ENCODE measurements around the gene SORL1-AS1.

The SORL1-AS1 gene

GRCh38 chr11:121456151-121456550 lies 3.4 kb upstream of the SORL1-AS1 start:
- Histone ChIP-seq H3K4me3 (ENCODE audit: severe bottlenecking) (no peak overlapping the region), H3K36me3 (ENCODE audit: low read depth) (no peaks in the 10 kb centered on the region), H3K27me3 (ENCODE audit: insufficient read depth, poor library complexity, severe bottlenecking) (no peaks in the 10 kb centered on the region), H3K4me1 (ENCODE audit: insufficient read depth, poor library complexity, severe bottlenecking) (peaks cover 5% of the 10 kb centered on the region), H3K27ac (ENCODE audit: poor library complexity, severe bottlenecking) (no peak overlapping the region), H3K9me3 (ENCODE audit: severe bottlenecking) (no peaks in the 10 kb centered on the region)
- no peak for DNase-seq (ENCODE audit: low spot score)
- ATAC-seq (ENCODE audit: low read depth): no peak
- TF ChIP-seq, protein P1, sequence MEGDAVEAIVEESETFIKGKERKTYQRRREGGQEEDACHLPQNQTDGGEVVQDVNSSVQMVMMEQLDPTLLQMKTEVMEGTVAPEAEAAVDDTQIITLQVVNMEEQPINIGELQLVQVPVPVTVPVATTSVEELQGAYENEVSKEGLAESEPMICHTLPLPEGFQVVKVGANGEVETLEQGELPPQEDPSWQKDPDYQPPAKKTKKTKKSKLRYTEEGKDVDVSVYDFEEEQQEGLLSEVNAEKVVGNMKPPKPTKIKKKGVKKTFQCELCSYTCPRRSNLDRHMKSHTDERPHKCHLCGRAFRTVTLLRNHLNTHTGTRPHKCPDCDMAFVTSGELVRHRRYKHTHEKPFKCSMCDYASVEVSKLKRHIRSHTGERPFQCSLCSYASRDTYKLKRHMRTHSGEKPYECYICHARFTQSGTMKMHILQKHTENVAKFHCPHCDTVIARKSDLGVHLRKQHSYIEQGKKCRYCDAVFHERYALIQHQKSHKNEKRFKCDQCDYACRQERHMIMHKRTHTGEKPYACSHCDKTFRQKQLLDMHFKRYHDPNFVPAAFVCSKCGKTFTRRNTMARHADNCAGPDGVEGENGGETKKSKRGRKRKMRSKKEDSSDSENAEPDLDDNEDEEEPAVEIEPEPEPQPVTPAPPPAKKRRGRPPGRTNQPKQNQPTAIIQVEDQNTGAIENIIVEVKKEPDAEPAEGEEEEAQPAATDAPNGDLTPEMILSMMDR (IDR thresholded peaks at IDR 0.05; ENCODE audit: poor library complexity, severe bottlenecking): no peak

DNA sequence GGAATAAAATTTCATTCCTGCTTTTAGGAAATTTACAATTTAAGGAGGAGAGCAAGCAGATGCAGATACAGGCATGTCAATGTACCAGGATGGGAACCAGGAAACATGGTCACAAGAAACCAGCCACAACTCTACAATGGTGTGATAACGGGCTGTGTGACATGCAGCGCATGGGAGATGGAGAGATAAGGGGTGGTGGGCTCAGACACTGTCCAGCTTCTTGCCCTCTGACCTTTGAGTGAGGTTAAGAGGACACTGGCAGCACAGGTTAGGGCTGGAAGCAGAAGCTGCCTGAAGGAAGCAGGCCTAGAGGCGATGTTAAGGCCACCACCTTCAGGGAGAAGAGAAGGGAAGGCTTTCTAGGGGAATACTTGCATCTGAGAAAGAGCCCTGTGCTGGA lies 2.3 kb upstream of the SORL1-AS1 start:
- TF ChIP-seq, protein P1 (IDR thresholded peaks at IDR 0.05; ENCODE audit: poor library complexity, severe bottlenecking): no peak
- DNase-seq (ENCODE audit: low spot score): no peak
- H3K4me1 ChIP-seq (ENCODE audit: insufficient read depth, poor library complexity, severe bottlenecking): no peaks in the 10 kb centered on the region
- no peaks in the 10 kb centered on the region for H3K36me3 ChIP-seq (ENCODE audit: low read depth)
- no peak overlapping the region for H3K27ac ChIP-seq (ENCODE audit: poor library complexity, severe bottlenecking)
- ATAC-seq (ENCODE audit: low read depth): no peak
- H3K4me3 ChIP-seq (ENCODE audit: severe bottlenecking): no peak overlapping the region
- no peaks in the 10 kb centered on the region for H3K27me3 ChIP-seq (ENCODE audit: insufficient read depth, poor library complexity, severe bottlenecking)
- no peaks in the 10 kb centered on the region for H3K9me3 ChIP-seq (ENCODE audit: severe bottlenecking)

DNA sequence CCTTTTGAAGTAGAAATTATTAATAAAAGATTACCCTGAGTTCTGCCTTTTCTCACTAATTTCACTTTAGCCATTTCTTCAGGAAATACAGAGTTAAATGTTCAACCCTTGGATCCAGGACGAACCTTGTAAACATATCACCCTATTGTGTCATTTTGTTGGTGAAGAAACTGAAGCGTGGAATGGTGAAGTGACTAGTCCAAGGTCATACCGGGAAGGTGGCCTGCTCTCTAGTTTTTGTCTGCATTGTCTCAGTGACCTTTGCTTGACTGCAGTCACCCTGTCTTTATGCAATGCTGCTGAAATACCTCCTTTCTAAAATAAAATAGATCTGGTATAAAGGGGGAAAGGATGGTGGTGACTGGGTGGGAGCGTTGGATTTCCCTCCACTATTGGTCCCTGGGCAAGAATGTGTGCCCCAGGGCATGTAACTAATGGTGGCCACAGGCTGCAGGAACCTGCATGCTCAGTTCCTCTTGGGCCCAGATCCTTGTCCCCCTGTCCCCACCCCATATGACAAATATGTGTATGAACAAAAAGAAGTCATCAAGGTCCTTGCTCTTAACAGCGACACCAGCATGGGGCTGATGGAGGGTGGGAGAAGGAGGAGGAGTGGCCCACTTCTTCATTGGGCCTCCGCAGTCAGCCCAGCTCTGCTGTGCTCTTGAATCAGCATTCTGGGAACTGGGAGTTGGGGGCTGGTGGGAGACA lies 977 bp upstream of the SORL1-AS1 start:
- Histone ChIP-seq H3K27me3 (ENCODE audit: insufficient read depth, poor library complexity, severe bottlenecking) (no peaks in the 10 kb centered on the region), H3K4me1 (ENCODE audit: insufficient read depth, poor library complexity, severe bottlenecking) (no peaks in the 10 kb centered on the region), H3K9me3 (ENCODE audit: severe bottlenecking) (no peaks in the 10 kb centered on the region), H3K4me3 (ENCODE audit: severe bottlenecking) (no peak overlapping the region), H3K36me3 (ENCODE audit: low read depth) (no peaks in the 10 kb centered on the region), H3K27ac (ENCODE audit: poor library complexity, severe bottlenecking) (no peak overlapping the region)
- TF ChIP-seq, protein P1 (IDR thresholded peaks at IDR 0.05; ENCODE audit: poor library complexity, severe bottlenecking): no peak
- DNase-seq (ENCODE audit: low spot score) (no peak), ATAC-seq (ENCODE audit: low read depth) (no peak)

DNA sequence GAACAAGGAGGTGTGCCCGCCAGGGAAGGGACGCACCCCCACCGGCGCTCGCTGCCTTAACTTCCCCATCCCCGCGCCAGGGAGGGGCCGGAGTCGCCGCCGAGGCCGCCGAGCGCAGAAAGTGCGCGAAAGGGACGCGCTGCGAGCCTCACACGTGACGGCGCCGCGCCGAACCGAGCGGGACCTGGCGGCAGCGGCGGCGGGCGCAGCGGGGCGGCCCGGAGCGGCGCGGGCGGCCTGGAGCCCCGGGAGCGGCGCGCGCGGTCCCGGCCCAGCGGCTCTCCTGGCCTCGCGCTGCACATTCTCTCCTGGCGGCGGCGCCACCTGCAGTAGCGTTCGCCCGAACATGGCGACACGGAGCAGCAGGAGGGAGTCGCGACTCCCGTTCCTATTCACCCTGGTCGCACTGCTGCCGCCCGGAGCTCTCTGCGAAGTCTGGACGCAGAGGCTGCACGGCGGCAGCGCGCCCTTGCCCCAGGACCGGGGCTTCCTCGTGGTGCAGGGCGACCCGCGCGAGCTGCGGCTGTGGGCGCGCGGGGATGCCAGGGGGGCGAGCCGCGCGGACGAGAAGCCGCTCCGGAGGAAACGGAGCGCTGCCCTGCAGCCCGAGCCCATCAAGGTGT lies 670 bp downstream of the SORL1-AS1 start, which contains the start of gene SORL1:
Gene SORL1 (plus strand): TSS at position 329 of the 623 bp plus-strand sequence. CDS start 18 bp downstream, at position 347.
- Histone ChIP-seq H3K27me3 (ENCODE audit: insufficient read depth, poor library complexity, severe bottlenecking) (no peaks in the 10 kb centered on the region), H3K4me3 (ENCODE audit: severe bottlenecking) (peak within 1 kb of the TSS; percentile 65), H3K36me3 (ENCODE audit: low read depth) (no peaks in the 10 kb centered on the region), H3K9me3 (ENCODE audit: severe bottlenecking) (no peaks in the 10 kb centered on the region), H3K27ac (ENCODE audit: poor library complexity, severe bottlenecking) (peak within 1 kb of the TSS; percentile 21), H3K4me1 (ENCODE audit: insufficient read depth, poor library complexity, severe bottlenecking) (no peaks in the 10 kb centered on the region)
- peak; percentile 74 for ATAC-seq (ENCODE audit: low read depth)
- no peak for DNase-seq (ENCODE audit: low spot score)
- TF ChIP-seq, protein P1 (IDR thresholded peaks at IDR 0.05; ENCODE audit: poor library complexity, severe bottlenecking): peak; percentile 86

Measured in RWPE2 (cell line).